Dedifferentiated amniotic fluid mesenchymal stem cell (primary cell): ENCODE data around the gene SARS2.
"Not testable (repeated sequence)": the region's sequence is repeated elsewhere in the genome, so short reads cannot be mapped to it uniquely, and the experiment has no call there.

Experiments used
- DNase-seq: peaks from one replicate; pipeline ENCODE4 v3.0.0-alpha.2; 2016; ENCODE audit errors: extremely low spot score

Gene SARS2, protein sequence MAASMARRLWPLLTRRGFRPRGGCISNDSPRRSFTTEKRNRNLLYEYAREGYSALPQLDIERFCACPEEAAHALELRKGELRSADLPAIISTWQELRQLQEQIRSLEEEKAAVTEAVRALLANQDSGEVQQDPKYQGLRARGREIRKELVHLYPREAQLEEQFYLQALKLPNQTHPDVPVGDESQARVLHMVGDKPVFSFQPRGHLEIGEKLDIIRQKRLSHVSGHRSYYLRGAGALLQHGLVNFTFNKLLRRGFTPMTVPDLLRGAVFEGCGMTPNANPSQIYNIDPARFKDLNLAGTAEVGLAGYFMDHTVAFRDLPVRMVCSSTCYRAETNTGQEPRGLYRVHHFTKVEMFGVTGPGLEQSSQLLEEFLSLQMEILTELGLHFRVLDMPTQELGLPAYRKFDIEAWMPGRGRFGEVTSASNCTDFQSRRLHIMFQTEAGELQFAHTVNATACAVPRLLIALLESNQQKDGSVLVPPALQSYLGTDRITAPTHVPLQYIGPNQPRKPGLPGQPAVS

DNA sequence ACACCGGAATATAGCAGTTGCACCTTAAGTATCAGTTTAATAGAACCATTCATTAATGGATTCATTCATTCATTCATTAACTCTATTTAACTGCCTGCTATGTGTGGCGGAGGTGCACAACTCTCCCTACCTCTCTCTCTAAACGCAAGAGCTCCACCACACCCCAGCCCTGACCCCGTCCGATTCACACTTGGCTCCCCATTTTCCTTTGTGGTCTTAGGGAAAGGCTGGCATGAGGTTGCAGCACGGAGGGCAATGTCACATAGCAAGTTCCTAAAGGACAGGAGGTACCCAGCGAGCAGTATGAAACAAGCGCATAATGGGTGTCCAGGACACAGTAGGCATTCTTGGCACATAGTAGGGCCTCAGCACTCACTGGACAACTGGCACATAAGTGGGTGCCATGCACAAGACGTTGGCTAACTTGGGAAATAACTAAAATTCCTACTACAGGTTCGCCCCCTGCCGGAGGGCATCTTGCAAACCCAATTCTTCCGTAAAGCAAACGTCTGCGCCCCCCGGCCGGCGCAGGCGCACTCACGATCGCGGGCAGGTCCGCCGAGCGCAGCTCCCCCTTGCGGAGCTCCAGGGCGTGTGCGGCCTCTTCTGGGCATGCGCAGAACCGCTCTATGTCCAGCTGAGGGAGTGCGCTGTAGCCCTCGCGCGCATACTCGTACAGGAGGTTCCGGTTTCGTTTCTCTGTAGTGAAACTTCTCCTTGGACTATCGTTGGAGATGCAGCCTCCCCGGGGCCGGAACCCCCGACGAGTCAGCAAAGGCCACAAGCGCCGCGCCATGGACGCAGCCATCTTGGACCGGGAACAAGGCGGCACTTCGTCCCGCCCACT, at the start of gene SARS2:
Gene SARS2 (minus strand): TSS at position 835 of the 847 bp plus-strand sequence. CDS start 27 bp downstream, at position 808.
- DNase-seq, result peak; percentile 94

DNA sequence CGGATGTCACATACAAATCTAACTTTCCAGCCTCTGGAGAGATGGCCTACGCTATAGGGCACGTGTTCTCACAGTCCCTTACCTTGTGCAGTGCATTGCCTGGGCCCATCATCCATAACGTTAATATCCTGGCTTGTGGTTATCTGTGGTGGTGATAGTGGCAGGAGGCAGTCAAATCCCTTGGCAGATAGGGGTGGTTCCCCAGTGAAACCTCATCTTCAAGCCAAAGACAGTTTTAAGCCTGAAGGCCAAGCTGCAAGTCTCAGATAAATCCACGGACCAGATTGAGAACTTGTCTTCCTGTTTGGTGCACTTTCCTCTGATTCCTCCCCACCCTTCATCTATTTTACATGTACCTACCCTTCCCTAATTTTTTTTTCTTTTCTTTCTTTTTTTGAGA, 49.2 kb upstream of the SARS2 start:
- DNase-seq, result no peak

DNA sequence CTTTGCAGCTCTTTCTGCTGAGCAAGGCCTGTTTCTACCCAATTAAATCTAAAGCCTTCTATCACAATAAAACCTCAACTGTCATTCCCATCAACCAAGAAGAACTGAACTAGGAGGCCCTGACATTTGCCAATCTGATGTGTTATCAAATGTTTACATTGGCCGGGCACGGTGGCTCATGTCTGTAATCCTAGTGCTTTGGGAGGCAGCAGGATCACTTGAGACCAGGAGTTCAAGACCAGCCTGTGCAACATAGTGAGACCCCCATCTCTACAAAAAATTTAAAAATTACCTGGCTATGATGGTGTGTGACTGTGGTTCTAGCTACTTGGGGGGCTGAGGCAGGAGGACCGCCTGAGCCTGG, 47.7 kb upstream of the SARS2 start:
- no peak for DNase-seq

DNA sequence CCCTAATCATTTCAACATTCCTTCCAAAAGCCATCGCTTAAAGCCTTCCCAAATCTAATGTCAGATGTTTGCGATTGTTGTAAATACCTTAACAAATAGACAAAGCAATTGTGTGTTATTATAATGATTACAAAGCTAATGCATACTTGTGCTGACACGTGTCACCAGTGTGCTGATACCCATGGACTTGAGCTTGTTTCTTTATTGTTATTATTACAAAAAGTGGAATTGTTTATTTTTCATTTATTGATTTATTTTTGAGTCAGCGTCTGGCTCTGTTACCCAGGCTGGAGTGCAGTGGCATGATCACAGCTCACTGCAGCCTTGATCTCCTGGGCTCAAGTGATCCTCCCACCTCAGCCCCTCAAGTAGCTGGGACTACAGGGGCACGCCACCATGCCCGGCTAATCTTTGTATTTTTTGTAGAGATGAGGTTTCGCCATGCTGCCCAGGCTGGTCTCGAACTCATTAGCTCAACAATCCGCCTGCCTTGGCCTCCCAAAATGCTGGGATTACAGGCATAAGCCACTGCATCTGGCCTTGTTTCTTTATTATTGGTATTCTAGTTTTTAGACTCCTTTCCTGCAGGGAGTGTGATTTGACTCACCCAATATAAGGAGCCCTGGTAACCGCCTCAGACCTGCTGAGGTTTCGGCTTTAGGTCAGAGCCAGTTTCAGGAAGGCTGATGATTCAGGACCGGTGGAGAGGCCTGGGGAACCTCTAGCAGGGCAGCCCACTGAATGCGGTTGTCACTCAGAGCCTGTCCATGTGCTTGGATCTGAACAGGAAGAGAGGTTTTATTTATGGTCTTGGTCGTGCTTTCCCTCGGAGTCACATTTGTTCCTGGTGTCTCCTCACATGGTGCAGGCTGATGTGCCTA, 47.1 kb upstream of the SARS2 start:
- no peak for DNase-seq

DNA sequence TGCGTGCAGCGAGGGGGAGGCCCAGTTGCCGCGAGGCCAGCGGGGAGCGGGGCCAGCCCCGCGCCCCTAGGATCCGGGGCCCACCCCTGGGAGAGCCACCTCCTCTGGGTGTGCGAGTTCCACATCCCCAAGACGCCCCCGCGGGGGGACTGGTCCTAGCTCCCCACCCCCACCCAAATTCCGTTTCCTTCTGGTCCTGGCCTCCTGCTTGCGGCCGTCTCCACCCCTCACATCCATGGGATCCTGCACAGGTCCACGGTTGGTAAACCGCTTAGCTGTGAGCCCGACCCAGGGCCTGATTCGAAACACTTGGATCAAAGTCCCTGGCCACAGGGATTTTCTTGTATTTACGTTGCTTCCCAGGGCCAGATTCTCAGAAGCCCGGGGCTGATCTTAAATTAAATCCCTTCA, 45.3 kb upstream of the SARS2 start:
- DNase-seq, result no peak

DNA sequence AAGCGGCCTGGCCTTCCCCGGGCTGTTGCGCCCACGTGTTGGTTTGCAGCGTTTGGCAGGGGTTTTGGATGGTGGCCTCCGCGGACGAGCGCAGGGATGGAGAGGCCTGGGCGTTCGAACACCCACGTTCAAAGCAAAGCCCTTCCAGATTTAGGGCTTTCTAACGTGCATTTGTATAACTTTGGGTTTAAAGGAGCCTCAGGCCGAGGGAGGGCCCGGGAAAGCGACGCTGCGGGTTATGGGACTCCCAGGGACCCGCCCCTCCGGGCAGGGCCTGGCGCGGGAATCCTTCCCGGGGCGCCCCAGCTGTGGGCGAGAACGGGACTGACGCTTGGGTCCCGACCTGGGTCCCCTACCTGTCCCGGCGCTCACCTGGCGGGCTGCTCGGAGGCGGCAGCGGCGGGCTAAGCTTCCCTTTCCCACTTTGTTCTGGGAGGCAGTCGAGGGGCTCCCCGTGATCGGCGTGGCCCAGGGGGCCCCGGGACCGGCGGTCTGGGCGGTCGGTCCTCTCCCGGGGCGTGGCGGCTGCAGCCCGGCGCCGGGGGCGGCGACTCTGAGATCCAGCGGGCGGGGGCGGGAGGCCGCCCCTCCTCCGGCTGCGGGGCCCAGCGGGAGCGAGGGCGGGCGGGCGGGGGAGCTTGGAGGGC, 44.8 kb upstream of the SARS2 start, which contains the start of gene FBXO17:
Gene FBXO17 (minus strand): TSS at position 529 of the 647 bp plus-strand sequence. CDS start 25,423 bp downstream, outside the sequence.
- peak; percentile 53 for DNase-seq

DNA sequence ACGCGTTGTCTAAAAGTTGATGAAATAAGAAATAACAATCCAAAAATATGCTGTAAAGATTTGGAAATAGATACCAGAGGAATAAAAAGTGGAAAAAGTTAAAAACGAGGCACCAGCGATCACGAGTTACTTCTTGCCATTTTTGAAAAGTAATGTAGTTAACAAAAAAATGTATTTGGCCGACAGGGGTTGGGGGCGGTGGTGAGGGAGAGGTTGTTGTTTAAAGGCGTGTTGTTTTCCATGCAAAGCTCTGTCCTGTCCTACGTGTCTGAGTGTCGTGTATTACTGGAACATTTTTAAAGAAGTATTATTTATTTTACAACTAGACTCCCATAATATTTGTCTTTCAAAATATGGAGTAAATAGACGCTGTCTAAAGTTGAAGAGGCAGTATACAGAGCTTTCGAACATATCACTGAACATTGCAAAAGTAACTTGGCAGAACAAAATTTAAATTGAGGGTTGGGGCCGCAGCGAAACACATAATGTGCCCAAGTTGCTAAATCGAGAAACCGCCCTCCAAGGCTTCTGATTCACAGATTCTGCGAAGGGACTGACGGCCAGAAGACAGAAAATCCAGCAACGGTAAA, 44.2 kb upstream of the SARS2 start:
- no peak for DNase-seq

DNA sequence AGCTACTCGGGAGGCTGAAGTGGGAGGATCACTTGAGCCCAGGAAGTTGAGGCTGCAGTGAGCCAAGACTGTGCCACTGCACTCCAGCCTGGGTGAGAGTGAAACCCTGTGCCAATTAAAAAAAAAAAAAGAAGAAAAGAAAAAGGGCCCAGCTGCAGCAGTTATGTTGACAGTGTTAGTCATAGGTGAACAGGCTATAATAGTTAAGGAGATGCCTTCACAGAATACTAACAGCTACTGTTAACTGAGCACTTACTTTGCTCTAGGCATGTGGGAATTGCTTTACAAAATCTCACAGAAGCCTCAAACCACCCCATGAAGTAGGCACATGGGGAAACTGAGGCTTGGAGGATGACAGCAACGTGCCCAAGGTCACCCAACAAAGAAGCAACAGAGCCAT, 41.1 kb upstream of the SARS2 start:
- DNase-seq, result no peak

DNA sequence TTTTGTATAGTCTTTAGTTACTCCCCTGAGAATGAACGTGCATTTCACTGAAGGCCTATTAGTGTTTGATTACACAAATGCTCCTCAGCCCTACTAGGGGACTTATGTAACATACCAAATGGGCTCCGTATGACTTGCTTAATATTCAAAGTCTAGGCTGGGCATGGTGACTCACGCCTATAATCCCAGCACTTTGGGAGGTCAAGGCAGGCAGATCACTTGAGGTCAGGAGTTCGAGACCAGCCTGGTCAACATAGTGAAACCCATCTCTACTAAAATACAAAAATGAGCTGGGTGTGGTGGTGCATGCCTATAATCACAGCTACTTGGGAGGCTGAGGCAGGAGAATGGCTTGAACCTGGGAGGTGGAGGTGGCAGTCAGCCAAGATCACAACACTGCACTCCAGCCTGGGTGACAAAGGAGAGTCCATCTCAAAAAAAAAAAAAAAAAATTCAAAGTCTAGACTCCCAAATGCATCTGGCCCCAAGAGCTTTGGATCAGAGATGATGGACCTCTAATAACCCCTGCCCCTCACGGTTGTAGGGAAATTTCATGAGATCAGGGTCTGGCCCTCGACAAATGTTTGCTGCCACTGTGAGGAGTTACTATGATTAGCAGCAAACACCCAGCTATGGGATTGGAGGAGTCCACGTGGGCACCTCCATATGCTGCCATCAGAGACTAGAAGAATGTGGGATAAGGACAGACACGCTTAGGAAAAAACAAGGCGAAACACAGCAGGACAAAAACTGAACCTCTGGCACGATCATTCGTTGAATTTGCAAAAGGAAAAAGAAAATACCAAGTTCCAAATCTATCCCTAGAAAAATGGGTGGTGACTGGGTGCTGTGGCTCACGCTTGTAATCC, 40.3 kb upstream of the SARS2 start:
- no peak for DNase-seq

DNA sequence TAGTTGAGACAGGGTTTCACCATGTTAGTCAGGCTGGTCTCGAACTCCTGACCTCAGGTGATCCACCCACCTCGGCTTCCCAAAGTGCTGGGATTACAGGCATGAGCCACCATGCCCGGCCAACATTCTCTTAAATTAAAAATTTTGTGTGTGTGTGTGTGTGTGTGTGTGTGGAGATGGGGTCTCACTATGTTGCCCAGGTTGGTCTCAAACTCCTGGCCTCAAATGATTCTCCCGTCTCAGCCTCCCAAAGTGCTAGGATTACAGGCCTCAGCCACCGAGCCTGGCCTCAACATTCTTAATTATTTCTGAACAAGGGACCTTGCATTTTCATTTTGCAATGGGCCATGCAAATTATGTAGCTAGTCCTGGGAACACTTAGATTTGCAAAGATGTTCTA, 35.6 kb upstream of the SARS2 start:
- DNase-seq, result not testable (repeated sequence)

DNA sequence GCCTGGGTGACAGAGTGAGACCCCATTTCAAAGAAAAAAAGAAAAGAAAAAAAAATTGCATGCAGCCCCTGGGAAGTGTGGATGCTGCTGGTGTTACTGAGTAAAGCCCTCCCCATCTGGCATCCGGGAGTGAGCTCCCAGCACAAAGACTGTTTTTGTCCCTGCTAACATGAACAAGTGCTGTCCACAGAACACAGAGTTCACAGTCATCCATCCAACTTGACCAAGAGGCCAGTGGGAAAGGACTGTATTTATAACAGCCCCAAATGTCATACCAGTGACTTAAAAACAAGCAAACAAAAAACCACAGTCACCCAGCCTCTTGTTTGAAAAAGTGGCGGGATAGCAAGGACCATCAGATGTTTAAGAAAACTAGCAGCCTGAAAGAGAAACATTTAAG, 34.2 kb upstream of the SARS2 start:
- no peak for DNase-seq

DNA sequence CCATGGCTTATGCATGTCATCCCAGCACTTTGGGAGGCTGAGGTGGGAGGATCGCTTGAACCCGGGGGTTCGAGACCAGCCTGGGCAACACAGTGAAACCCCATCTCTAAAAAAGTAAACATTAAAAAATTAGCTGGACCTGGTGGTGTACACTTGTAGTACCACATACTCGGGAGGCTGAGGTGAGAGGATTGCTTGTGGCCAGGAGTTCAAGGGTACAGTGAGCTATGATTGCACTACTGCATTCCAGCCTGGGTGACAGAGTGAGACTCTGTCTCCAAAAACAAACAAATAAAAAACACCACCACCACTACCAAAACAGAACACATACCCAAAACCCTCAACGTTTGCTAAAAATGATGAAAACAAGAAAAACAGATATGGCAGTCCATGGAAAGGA, 29.1 kb upstream of the SARS2 start:
- no peak for DNase-seq

DNA sequence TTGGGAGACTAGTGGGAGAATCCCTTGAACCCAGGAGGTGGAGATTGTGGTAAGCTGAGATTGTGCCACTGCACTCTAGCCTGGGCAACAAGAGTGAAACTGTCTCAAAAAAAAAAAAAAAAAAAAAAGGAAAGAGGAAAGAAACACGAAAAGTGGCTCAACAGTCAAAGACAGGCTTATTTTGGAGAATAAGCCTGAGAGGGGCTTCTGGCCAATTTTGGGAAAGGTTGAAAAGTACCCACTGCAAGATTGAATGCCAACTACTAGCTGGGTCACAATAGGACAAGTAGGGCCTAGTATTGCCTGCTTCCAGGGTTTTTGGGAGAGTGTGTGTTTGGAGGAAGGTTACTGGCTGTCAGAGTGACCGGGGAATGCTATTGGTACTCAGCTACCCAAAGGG, 27.7 kb upstream of the SARS2 start:
- no peak for DNase-seq

DNA sequence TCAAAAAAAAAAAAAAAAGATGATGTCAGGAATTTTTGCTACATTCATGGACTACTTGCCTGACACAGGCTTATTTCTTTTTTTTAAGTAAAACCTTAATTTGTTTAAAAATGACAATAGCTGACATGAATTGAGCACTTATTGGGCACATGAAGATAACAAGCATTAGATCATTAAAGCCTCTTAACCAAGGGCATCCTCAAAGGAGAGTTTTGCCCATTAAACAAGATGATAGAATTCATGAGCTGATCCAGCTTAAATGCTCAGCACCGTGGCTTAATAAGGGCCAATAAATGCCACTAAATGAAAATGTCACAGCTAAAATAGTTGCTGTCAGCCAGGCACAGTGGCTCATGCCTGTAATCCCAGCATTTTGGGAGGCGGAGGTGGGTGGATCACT, 25.7 kb upstream of the SARS2 start:
- DNase-seq, result no peak

DNA sequence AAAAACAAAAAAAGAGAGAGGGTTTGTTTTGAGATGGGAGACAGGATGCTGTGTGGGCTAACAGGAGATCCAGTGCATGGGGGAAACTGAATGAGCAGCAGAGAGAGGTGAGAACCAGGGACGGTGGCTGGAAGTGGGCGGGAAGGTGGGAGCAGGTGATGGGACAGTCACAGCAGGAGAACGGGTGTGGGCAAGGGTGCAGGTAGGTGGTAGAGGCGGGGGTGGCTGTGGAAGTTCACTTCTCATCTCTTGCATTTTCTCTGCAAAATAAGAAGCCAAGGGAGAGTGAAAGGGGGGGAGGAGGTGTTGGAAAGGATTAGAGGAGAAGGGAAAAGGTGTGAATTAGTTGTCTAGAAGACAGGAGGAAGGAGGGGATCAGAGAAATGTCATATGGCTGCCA, 23.1 kb upstream of the SARS2 start:
- DNase-seq, result no peak

DNA sequence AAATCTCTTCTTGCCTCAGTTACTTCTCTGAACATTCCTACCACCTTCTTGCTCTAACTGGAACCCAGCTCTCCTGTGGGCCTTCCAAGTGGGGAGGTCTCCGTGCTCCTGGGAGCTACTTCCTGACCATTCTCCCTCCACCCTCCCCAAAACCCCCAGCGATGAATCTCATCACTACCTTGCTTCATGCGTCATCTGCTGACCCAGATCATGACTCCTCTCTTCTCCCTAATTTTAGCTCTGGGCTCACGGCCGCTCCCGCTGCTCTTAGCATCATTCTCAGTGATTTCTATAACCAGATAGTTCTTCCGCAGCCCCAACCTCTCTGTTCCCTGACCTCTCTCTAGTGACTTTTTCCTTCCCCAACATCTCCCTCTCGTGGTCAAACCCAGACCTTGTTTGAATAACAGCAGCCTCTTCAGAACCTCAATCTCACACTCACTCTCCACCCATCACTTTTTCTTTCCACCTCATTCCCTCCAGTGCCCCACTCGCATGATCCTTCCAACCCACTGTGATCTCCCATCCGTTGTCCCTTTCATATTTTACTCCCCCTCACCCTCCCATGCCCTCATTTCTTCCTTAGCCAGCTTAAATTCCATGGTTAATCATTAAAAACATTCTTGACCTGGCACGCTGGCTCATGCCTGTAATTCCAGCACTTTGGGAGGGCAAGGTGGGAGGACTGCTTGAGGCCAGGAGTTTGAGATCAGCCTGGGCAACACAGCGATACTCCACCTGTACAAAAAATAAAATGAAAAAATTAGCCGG, 22.0 kb upstream of the SARS2 start:
- no peak for DNase-seq

DNA sequence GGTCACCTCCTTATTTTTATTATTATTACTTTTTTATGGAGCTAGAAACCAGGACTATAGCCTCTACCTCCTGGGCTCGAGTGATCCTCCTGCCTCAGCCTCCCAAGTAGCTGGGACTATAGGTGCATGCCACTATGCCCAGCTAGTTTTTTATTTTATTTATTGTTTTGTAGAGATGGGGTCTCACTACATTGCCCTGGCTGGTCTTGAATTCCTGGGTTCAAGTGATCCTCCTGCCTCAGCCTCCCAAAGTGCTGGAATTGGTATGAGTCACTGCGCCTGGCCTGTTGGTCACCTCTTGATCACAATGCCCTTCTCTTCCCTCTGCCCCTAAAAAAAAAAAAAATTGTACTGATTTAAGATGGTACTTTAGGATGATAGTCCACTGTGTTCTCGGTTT, 20.6 kb upstream of the SARS2 start:
- DNase-seq, result no peak

DNA sequence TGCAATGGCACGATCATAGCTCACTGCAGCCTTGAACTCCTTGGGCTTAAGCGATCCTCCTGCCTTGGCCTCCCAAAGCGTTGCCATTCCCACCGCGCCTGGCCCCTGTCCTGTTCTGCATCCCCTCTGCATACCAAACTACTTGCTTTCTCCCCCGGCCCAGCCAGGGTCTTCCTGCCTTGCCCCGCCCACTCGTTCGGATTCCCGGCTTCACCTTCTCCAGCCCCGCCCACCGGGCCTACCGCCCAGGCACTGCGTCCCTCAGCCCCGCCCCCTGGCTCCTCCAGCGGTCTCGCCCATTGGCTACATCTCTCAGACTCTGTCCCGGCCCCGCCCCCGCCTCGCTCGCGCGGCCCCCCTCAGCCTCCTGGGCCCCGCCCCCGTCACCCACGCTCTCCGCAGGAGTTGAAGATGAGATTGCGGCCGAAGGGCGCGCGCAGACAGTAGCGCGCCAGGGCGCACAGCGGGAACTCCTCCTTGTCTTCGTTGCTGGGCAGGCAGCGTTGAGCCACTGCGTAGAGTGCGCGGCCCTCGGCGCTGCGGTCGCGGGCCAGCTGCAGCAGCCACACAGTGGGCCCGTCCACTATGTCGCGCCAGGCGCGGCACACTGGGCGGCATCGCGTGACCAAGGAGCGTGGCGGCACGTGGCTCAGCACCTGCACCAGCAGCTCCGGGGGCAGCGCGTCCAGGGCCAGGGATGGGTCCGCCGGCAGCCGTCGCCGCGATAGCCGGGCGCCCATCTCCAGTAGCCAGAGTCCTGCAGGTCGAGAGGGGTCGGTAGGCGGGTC, 19.2 kb upstream of the SARS2 start:
- DNase-seq, result no peak
